CD4-positive, CD25-positive, alpha-beta regulatory T cell (primary cell): ENCODE data around the gene IMMP2L. TPM values are rescaled to one million over a fixed set of nuclear protein-coding genes. Genes with fewer than 3 reads are reported as not detected.

Experiments used
- ATAC-seq, 2 donors: fragments of 150-1000 bp; cut with Tn5 transposase; one replicate each; pipeline ENCODE4 v1.10.0; 2021; ENCODE audit warnings: low read depth in 2 of 2, moderate number of reproducible peaks in 2 of 2, moderate library complexity in 1 of 2
- DNase-seq, 3 donors: peaks; one replicate each; pipeline versions ENCODE4 v3.0.0 to v3.0.0-alpha.2; 2012 to 2022; ENCODE audit warnings: mixed read lengths in 1 of 3
- H3K27ac ChIP-seq: one replicate; pipeline ENCODE4 v1.7.0; 2013; ENCODE audit warnings: mild to moderate bottlenecking, low read length; ENCODE audit not compliant: insufficient read depth, poor library complexity, severe bottlenecking
- H3K27me3 ChIP-seq: one replicate; pipeline ENCODE4 v1.7.0; 2013; ENCODE audit warnings: low read length; ENCODE audit not compliant: control insufficient read depth, insufficient read depth
- H3K36me3 ChIP-seq: one replicate; pipeline ENCODE4 v1.7.0; 2013; ENCODE audit warnings: mild to moderate bottlenecking, low read length, moderate library complexity; ENCODE audit not compliant: control insufficient read depth, insufficient read depth
- H3K4me1 ChIP-seq: 2 replicates; pipeline ENCODE4 v1.7.0; 2013; ENCODE audit warnings: mild to moderate bottlenecking, low read length; ENCODE audit not compliant: insufficient read depth, control insufficient read depth, poor library complexity, severe bottlenecking
- H3K4me3 ChIP-seq: one replicate; pipeline ENCODE4 v1.7.0; 2013; ENCODE audit warnings: low read depth, mild to moderate bottlenecking, low read length, moderate library complexity
- H3K9me3 ChIP-seq, 2 experiments: 1 replicate in 1 of 2; 2 replicates in 1 of 2; pipeline ENCODE4 v1.7.0; 2013; ENCODE audit warnings: low read length in 2 of 2, mild to moderate bottlenecking in 1 of 2, moderate library complexity in 1 of 2; ENCODE audit not compliant: control insufficient read depth in 2 of 2
- H3K27ac Mint-ChIP-seq, 3 donors: one replicate each; pipeline ENCODE4 v1.8.0; 2020 to 2022; ENCODE audit warnings: mild to moderate bottlenecking in 3 of 3, mixed read lengths in 3 of 3, moderate library complexity in 2 of 3
- H3K27me3 Mint-ChIP-seq: one replicate; pipeline ENCODE4 v1.8.0; 2022; ENCODE audit warnings: mild to moderate bottlenecking, mixed read lengths
- H3K36me3 Mint-ChIP-seq: one replicate; pipeline ENCODE4 v1.8.0; 2020; ENCODE audit warnings: mixed read lengths
- H3K4me1 Mint-ChIP-seq, 4 donors: one replicate each; pipeline ENCODE4 v1.8.0; 2020 to 2022; ENCODE audit warnings: mixed read lengths in 4 of 4, mild to moderate bottlenecking in 1 of 4
- H3K4me3 Mint-ChIP-seq, 4 donors: one replicate each; pipeline ENCODE4 v1.8.0; 2020 to 2022; ENCODE audit warnings: mild to moderate bottlenecking in 4 of 4, mixed read lengths in 4 of 4, moderate library complexity in 3 of 4
- H3K9me3 Mint-ChIP-seq, 7 donors: one replicate each; pipeline ENCODE4 v1.8.0; 2020 to 2022; ENCODE audit warnings: mixed read lengths in 7 of 7, mild to moderate bottlenecking in 3 of 7, moderate library complexity in 2 of 7
- polyA plus RNA-seq, 4 donors: library from polyadenylated mRNA; unstranded; fragments of 300-500 nt; fragmentation: Illumina TruSeq; gene quantifications; one replicate each; pipeline ENCODE4 v1.2.3, GENCODE V29; 2021
- total RNA-seq: library from RNA; stranded (reverse); gene quantifications from one replicate; pipeline ENCODE4 v1.2.3, GENCODE V29; 2022

IMMP2L gene
- total and polyA plus RNA-seq, 5 donors from 2014 or later = 8.9 to 23.8 (median 17.1) TPM

DNA sequence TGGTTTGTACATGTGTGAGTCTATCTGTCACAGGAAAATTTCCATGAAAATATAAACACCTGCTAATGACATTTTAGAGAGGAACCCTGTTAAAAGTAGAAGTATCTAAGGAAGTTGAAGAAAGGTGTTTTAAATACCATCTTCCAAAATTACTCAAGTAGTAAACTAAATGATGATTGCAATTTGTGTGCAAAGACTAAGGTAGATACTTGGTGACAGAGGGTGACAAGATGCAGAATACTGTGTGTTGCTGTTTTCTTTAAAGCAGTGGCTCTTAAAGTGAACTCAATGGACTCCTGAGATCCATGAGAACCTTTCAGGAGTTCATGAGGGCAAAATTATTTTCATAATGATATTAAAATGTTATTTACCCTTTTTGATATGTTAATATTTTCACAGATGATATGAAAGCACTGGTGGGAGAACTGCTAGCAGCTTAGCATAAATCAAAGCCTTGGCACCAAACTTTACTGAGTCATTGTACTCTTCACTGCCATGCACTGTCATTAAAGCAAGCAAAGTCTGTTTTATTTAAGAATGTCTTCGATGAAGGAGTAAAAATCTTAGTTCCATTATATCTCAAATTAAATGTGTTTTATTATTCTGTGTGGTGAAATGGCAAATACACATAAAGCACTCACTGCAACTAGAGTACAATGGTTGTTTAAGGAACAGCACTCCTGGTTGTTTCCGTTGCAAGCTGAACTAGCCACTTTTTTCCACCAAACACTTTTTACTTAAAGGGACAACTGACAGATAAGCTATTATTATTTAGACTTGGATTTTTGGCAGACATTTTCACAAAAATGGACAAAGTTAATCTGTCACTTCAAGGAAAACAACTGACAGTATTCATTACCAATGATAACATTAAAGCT, 337.7 kb downstream of the IMMP2L start:
- Mint-ChIP-seq H3K4me3 (no peak overlapping the region), H3K36me3 (peaks cover 3% of the 10 kb centered on the region)
- H3K27me3 ChIP-seq = no peaks in the 10 kb centered on the region

DNA sequence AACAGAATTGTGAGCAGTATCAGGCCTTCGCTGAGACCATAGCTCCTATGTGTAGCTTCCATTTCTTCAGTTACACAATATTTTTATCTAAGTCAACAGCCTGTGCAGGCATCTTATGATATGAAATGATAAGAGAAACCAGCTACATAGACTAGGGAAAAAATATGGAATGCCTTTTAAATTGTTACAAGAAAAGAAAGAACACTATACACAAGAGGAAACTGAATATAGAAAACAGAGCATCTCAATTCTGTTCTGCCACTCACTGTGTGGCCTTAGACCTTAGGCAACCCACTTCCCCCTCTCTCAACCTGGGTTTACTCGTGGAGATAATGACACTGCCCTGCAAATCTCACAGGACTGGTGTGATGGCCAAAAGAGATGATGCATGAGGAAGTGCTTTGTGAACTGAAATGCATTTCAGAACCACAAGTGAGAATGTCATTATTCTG, 338.5 kb downstream of the IMMP2L start:
- Mint-ChIP-seq H3K27ac (no peak overlapping the region), H3K36me3 (peaks cover 3% of the 10 kb centered on the region), H3K4me1 (no peaks in the 10 kb centered on the region), H3K4me3 (no peak overlapping the region), H3K9me3 (peaks cover 0 to 4% (median 0%) of the 10 kb centered on the region in 7 donors), H3K27me3 (no peaks in the 10 kb centered on the region)
- no peaks in the 10 kb centered on the region for H3K36me3 ChIP-seq
- no peaks in the 10 kb centered on the region for H3K4me1 ChIP-seq
- H3K4me3 ChIP-seq = no peak overlapping the region
- ATAC-seq (no peak), DNase-seq (no peak)
- H3K27ac ChIP-seq = no peak overlapping the region
- no peaks in the 10 kb centered on the region for H3K27me3 ChIP-seq
- H3K9me3 ChIP-seq = no peaks in the 10 kb centered on the region

More for the DNA sequence above, 337.7 kb downstream of the IMMP2L start:
- Mint-ChIP-seq H3K27me3 (no peaks in the 10 kb centered on the region), H3K4me1 (no peaks in the 10 kb centered on the region), H3K27ac (no peak overlapping the region), H3K9me3 (peaks cover 0 to 4% (median 0%) of the 10 kb centered on the region in 7 donors)
- Histone ChIP-seq H3K36me3 (no peaks in the 10 kb centered on the region), H3K27ac (no peak overlapping the region), H3K9me3 (no peaks in the 10 kb centered on the region), H3K4me1 (no peaks in the 10 kb centered on the region), H3K4me3 (no peak overlapping the region)
- ATAC-seq (no peak), DNase-seq (no peak)

DNA sequence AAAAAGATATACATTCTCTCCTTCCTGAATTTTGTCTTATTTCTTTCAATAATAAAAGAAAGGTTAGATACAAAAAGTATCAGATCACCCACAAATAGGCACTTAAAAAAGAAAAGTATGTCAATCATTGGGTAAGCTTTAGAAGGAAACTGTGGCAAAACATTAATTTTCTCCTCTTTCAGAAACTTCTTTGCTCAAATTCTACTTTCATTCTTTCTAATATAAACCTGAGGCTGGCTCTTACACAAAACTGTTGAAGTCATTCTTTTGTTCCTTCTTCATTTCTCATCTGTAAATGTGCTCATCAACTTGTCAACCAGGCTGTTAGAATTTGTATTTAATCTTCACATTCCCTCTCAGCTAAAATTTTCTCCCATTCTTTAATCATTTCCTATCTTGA, 346.7 kb downstream of the IMMP2L start:
- Mint-ChIP-seq H3K36me3 (peaks cover 22% of the 10 kb centered on the region), H3K27me3 (no peaks in the 10 kb centered on the region), H3K4me3 (no peak overlapping the region), H3K4me1 (no peaks in the 10 kb centered on the region), H3K9me3 (no peaks in the 10 kb centered on the region), H3K27ac (no peak overlapping the region)
- ATAC-seq (no peak), DNase-seq (no peak)
- H3K27ac ChIP-seq = no peak overlapping the region
- H3K4me1 ChIP-seq = no peaks in the 10 kb centered on the region
- no peaks in the 10 kb centered on the region for H3K27me3 ChIP-seq
- no peak overlapping the region for H3K4me3 ChIP-seq
- H3K9me3 ChIP-seq = no peaks in the 10 kb centered on the region
- H3K36me3 ChIP-seq = no peaks in the 10 kb centered on the region

DNA sequence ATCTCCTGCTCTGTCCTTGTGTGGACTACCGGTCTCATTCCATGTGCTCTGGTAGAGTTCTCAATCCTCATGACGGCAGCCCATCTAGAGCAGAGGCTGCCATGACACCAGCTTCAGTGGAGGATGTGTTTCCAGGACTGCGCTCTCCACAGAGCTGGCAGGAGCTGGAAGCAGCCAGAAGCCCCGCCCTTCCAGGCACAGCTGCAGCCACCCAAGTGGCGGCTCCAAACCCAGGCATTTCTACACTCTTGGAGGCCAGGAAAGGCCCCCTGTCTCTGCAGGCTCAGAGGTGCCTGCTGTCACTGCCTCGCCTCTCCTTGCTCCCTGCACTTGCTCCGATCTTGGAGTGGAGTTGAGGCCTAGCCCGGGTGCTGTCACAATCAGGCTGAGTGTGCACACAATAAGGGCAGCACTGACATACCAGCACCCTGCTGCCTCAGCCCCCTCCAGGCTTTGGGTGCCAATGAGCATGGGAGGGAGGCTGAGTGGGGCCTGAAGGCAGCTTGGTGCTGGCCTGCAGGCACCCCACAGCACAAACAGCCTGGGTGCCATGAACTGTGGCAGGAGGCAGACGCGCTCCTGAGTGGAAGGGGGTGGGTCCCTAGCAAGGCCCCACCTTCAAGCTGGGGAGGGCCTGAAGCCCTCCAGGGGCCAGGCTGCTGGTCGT, 349.3 kb downstream of the IMMP2L start:
- no peaks in the 10 kb centered on the region for H3K4me1 ChIP-seq
- DNase-seq (no peak), ATAC-seq (no peak)
- H3K36me3 Mint-ChIP-seq = peaks cover 34% of the 10 kb centered on the region
- H3K27ac ChIP-seq = no peak overlapping the region
- no peaks in the 10 kb centered on the region for H3K27me3 ChIP-seq
- no peaks in the 10 kb centered on the region for H3K27me3 Mint-ChIP-seq
- H3K36me3 ChIP-seq = no peaks in the 10 kb centered on the region
- H3K4me3 ChIP-seq = no peak overlapping the region
- no peaks in the 10 kb centered on the region for H3K9me3 ChIP-seq
- no peaks in the 10 kb centered on the region for H3K4me1 Mint-ChIP-seq
- no peak overlapping the region for H3K4me3 Mint-ChIP-seq
- H3K9me3 Mint-ChIP-seq = peaks cover 0 to 2% (median 0%) of the 10 kb centered on the region in 7 donors
- H3K27ac Mint-ChIP-seq = no peak overlapping the region

DNA sequence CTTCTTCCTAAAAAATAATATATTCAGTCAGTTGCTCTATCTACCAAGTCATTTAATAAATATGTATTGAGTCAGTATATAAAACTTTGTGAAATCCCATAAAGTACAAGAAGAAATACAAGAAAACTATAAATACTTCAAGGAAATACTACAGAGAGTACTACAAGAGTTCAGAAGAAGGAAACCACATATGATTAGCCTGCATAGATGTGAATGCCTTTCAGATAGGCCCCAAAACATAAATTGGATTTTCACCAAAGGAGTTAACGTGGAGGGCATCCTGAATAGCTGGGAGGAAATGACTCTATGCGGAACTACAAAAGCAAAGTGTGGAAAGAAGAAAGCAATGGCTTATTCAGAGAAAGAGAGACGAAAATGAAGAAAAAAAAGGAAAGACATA, 351.3 kb downstream of the IMMP2L start:
- Mint-ChIP-seq H3K9me3 (peaks cover 0 to 2% (median 0%) of the 10 kb centered on the region in 7 donors), H3K27me3 (no peaks in the 10 kb centered on the region), H3K36me3 (peaks cover 33% of the 10 kb centered on the region), H3K27ac (no peak overlapping the region), H3K4me1 (no peaks in the 10 kb centered on the region), H3K4me3 (peak overlapping the region in 1 of 4 donors; percentile 79)
- H3K4me3 ChIP-seq = no peak overlapping the region
- no peaks in the 10 kb centered on the region for H3K36me3 ChIP-seq
- no peak overlapping the region for H3K27ac ChIP-seq
- no peak for DNase-seq
- H3K9me3 ChIP-seq = no peaks in the 10 kb centered on the region
- H3K27me3 ChIP-seq = no peaks in the 10 kb centered on the region
- no peaks in the 10 kb centered on the region for H3K4me1 ChIP-seq
- ATAC-seq = no peak

DNA sequence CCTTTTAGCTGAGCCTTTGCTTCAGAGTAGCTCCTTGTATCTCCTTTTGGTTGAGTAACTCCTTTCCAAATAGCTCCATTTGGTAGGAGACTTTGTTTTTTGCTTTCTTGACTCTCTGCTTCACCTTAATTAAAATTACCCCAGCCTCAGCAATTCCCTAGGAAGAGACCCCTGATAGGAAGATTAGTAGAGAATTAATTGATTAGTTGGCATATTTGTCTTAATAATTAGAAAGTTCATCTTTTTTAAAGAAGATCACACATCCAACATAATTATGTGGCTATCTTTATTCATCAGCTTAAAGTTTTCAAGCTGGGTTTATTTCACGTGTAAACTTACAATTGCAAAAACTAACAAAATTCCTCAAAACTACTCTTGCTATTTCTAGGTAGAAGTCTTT, 352.2 kb downstream of the IMMP2L start:
- no peak overlapping the region for H3K27ac ChIP-seq
- H3K4me1 ChIP-seq = no peaks in the 10 kb centered on the region
- DNase-seq (no peak), ATAC-seq (no peak)
- H3K9me3 ChIP-seq = no peaks in the 10 kb centered on the region
- no peak overlapping the region for H3K4me3 ChIP-seq
- no peak overlapping the region for H3K27ac Mint-ChIP-seq
- H3K27me3 Mint-ChIP-seq = no peaks in the 10 kb centered on the region
- H3K36me3 ChIP-seq = no peaks in the 10 kb centered on the region
- H3K36me3 Mint-ChIP-seq = peaks cover 30% of the 10 kb centered on the region
- no peaks in the 10 kb centered on the region for H3K4me1 Mint-ChIP-seq
- H3K4me3 Mint-ChIP-seq = no peak overlapping the region
- no peaks in the 10 kb centered on the region for H3K27me3 ChIP-seq
- H3K9me3 Mint-ChIP-seq = peaks cover 0 to 2% (median 0%) of the 10 kb centered on the region in 7 donors

DNA sequence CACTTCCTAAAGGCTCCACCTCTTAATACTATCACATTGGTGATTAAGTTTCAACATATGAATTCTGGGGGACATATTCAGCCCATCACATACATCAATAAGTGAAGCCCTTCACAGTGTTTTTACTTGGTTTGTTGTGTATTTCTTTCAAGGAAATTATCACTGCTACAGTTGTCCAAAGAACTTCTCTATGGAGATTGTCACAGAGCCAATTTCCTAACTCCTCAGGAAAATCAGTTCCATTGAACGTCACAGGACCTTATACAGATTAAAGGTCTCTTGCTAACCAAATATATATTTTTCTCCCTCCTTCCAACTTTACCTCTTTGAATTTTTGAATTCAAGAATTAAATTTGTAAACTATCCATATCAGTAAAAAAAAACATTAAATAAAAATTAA, 357.0 kb downstream of the IMMP2L start:
- H3K4me1 ChIP-seq = no peaks in the 10 kb centered on the region
- no peak overlapping the region for H3K27ac Mint-ChIP-seq
- H3K27me3 Mint-ChIP-seq = no peaks in the 10 kb centered on the region

More for the DNA sequence above, 357.0 kb downstream of the IMMP2L start:
- H3K9me3 ChIP-seq = no peaks in the 10 kb centered on the region
- H3K4me3 ChIP-seq = no peak overlapping the region
- Mint-ChIP-seq H3K4me1 (no peaks in the 10 kb centered on the region), H3K9me3 (peaks cover 0 to 17% (median 2%) of the 10 kb centered on the region in 7 donors), H3K4me3 (no peak overlapping the region), H3K36me3 (peaks cover 19% of the 10 kb centered on the region)
- no peaks in the 10 kb centered on the region for H3K27me3 ChIP-seq
- H3K36me3 ChIP-seq = no peaks in the 10 kb centered on the region
- H3K27ac ChIP-seq = no peak overlapping the region
- no peak for DNase-seq
- ATAC-seq = no peak
